Measurements from ENCODE around the gene DIP2B.
"Not testable (repeated sequence)": the region's sequence is repeated elsewhere in the genome, so short reads cannot be mapped to it uniquely, and the experiment has no call there.

DIP2B gene

GRCh38 chr12:50647031-50647430 is 142.2 kb downstream of the DIP2B start:
- no peak for DNase-seq

DNA sequence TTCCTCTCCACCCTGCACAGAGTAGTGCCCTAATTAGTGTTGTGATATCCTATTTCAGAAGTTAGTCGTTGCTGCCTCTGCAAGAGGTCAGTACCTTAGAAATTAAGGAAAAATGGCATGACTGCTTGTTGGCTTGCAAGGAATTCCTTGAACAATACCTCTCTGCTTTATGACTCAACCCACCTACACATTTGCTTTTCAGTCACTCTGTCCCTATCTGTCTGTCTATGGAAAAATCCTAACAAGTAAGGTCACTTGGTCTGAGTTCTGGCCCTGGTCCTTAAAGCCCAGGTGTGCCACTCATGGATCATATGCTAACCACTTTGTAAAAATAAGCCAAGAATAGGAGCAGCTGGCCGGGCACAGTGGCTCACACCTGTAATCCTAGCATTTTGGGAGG is 142.7 kb downstream of the DIP2B start:
- no peak for DNase-seq

GRCh38 chr12:50650285-50650684 is 145.5 kb downstream of the DIP2B start:
- no peak for DNase-seq

DNA sequence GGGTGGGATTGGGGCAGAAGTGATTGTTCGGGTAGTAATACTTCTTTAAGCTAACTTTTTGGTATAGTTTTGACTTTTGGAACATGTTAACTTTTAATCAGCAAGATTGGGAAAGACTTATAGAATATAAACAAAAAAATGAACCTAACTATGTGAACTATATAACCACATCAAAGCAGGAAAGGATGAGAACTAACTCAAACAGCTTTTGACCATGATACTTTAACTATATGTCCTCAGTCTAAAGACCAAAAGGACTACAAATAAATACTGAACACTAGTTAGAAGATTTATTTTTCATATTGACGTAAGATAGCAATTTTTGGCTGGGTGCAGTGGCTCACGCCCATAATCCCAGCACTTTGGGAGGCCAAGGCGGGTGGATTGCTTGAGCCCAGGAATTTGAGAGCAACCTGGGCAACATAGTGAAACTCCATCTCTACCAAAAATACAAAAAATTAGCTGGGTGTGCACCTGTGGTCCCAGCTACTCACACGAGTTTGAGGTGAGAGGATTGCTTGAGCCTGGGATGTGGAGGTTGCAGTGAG is 150.7 kb downstream of the DIP2B start:
- DNase-seq = no peak

DNA sequence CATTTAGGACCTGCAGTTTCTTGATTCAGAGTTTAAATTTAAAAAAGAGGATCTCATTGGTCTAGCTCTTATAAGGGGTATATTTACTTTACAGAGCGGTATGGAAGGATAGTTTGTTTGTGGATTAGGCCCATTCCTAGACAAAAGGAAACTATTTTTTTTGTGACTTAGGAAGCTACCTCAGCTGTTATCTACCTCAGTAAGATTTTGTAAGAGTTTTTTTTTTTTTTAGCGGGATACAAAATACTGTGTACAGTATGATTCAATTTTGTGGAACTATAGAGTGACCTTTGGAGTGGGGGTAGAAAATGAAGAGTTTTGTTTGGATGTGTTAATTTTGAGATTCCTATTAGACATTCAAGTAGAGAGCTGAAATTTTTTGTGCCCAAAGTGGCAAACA is 154.5 kb downstream of the DIP2B start:
- no peak for DNase-seq

- DNase-seq = no peak
These were observed 155.1 kb downstream of the DIP2B start for GRCh38 chr12:50659690-50660424.

DNA sequence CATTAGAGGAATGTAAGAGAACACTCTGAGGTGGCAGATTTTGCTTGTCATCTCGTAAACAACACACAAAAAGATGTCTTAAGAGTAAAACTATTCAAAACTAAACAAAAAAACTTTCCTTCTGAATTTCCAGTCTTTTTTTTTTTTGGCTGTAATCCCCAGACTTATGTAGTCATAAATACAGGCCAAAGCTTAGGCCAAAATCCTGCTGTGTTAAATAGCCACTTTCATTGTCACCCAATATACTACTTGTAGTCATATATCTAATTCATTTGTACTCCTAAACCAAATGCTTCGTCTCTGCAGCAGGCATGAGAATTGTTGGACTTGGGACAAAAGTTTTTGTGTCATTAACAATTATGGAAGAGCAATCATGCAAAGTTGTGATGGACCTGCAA is 155.6 kb downstream of the DIP2B start:
- DNase-seq = no peak

GRCh38 chr12:50661300-50662115 is 156.7 kb downstream of the DIP2B start:
- no peak for DNase-seq

DNA sequence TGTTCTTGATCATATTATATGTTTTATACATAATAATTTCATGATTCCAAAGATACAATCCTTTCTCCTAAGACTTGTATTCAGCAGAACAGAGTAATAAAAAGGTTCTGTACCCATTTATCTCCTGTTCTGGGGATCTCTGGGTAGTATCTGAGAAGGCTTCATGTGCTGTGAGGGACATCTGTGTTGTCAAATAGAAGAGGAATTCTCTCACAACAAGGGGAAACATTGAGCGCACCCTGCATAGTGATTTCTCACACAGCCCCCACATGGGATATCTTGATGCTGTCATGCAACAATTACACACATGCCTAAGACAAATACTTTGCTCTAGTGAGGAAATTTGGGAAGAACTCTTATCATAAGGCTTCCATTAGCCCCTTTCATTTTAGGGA is 157.3 kb downstream of the DIP2B start:
- no peak for DNase-seq

DNA sequence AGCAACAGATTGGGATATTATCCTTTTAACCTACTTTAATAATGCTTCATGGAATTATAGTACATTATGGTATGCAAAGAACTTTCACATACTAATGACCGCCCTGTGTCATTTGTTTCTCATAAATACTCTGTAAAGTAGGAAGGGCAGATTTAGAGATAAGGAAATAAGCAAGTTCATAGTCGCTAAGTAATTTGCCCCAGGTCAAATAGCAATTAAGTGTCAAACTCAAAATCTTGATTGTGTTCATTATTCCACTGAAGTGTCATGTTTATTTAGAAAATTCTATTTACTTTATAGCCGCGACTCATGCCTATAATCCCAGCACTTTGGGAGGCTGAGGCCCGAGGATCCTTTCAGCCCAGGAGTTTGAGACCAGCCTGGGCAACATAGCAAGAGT is 160.4 kb downstream of the DIP2B start:
- no peak for DNase-seq

DNA sequence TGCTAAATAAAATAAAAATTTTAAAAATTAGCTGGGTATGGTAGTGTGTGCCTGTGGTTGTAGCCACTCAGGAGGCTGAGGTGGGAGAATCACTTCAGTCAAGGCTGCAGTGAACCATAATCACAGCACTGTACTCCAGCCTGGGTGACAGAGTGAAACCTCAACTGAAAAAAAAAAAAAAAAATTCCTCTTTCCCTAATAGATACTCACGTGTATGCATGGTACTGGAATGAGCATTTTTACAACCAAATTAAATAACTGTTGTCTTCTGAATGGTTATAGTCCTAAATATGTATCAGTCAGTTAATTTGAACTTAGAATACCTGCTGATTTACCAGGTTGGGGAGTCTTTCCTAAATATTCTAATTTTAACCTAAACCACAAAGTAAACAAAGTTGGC is 160.8 kb downstream of the DIP2B start:
- no peak for DNase-seq

DNA sequence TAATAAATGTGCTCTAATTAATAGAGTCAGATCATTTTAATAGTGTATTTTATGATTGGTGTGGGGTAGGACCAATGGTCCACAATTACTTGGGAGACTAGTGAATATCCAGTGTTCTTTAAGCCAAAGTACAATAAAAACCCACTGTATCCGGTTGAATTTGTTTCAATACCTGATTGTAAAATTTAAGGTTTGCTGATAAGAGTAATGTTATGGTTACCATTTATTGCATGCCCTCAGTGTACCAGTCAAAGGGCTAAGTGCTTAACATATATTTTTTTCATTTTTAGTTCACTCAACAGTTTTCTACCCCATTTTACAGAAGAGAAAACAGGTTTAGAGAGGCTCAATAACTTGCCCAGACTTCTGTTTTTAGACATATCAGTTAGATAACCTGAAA is 161.2 kb downstream of the DIP2B start:
- no peak for DNase-seq

DNA sequence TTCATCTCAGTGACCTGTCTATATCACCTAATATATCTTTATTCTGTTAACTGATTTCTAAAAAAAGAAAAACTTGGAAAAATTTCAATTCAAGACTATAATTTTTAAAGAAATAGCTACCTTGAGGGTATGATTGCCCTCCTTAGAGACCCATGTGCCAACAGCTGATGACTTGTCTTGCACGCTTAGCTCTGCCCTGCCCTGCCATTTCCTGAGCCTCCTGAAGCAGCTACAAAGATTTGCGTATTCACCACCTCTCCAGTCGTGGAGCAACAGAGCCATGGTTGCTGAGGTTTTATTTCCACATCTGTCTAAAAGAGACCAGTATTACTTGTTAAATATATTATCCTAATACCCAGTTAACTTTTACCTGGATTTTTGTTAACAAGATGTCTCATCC is 167.4 kb downstream of the DIP2B start:
- no peak for DNase-seq

- no peak for DNase-seq
These were observed 172.0 kb downstream of the DIP2B start for GRCh38 chr12:50676756-50677155.

DNA sequence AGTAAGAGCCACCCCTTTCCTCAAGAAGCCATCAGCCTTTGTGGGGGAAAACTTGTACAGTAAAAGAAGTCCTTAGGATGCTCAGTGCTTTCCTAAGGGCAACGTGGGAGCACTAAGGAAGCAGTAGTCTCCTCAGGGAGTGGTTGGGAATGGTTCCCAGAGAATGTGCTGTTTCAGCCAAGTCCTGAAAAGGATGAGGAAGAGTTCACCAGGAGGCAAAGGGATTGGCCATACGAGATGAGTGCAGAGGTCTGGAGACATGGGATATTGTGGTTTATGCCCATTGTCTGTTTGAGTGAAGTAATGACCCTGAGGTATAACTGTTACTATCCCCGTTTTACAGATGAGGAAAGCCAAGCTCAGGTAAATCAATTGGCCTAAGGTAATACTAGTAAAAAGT is 173.1 kb downstream of the DIP2B start:
- no peak for DNase-seq

- no peak for DNase-seq
These were observed 174.0 kb downstream of the DIP2B start for GRCh38 chr12:50678650-50679365.

DNA sequence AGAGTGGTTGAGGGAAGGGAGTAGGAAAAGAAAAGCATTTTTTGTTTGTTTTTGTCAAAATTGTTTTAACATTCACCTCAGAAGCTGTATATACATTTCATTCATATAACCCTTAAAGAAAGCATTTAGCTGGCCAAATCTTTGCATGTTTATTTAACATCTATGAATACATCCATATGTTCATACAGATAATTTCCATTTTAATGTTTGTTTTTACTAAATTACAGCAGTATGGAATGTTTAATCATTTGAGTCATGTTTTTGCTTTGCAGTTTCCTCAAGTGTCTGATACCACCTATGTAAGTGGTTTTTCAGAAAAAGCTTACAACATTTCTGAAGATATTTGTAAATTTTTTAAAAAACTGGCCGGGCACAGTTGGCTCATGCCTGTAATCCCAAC is 174.8 kb downstream of the DIP2B start:
- no peak for DNase-seq

DNA sequence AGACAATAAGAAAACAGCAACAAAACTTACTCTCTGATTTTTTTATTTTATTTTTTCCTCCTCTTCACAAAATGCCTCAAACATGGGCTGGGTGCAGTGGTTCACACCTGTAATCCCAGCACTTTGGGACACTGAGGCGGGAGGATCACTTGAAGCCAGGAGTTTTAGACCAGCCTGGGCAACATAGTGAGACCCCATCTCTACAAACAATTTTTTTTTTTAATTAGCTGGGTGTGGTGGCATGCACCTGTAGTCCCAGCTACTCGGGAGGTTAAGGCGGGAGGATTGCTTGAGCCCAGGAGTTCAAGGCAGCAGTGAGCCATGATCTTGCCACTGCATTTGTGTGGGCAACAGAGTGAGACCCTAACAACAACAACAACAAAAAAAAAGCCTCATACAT is 176.3 kb downstream of the DIP2B start:
- DNase-seq = not testable (repeated sequence)

- no peak for DNase-seq
These were observed 180.9 kb downstream of the DIP2B start for GRCh38 chr12:50685641-50686040.

DNA sequence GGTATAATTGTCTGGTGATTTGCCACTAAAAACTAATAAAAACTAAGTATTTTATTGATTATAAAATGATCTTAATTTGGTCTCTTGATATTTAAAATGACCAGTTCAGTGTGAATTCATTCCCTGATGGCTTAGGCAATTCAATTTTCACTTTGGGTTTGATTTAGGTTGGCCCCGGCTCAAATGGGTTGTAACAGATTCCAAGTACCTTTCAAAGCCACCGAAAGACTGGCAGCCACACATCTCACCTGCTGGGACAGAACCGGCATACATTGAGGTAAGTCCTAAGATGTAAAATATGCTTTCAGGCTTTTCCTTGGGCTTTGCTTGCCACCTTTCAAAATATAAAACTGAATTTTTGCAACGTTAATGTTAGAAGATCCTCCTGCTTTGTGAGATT is 181.6 kb downstream of the DIP2B start:
- no peak for DNase-seq

GRCh38 chr12:50686976-50687375 is 182.2 kb downstream of the DIP2B start:
- no peak for DNase-seq

GRCh38 chr12:50689437-50689836 is 184.7 kb downstream of the DIP2B start:
- DNase-seq = no peak

- no peak for DNase-seq
These were observed 186.1 kb downstream of the DIP2B start for GRCh38 chr12:50690925-50691324.

- no peak for DNase-seq
These were observed 191.2 kb downstream of the DIP2B start for GRCh38 chr12:50695961-50696360.
